ENCODE measurements around the gene PDE9A. TPM values are rescaled to one million over a fixed set of nuclear protein-coding genes. Genes with fewer than 3 reads are reported as not detected.

The PDE9A gene
- polyA plus RNA-seq, 1 experiment: 0.09 TPM

DNA sequence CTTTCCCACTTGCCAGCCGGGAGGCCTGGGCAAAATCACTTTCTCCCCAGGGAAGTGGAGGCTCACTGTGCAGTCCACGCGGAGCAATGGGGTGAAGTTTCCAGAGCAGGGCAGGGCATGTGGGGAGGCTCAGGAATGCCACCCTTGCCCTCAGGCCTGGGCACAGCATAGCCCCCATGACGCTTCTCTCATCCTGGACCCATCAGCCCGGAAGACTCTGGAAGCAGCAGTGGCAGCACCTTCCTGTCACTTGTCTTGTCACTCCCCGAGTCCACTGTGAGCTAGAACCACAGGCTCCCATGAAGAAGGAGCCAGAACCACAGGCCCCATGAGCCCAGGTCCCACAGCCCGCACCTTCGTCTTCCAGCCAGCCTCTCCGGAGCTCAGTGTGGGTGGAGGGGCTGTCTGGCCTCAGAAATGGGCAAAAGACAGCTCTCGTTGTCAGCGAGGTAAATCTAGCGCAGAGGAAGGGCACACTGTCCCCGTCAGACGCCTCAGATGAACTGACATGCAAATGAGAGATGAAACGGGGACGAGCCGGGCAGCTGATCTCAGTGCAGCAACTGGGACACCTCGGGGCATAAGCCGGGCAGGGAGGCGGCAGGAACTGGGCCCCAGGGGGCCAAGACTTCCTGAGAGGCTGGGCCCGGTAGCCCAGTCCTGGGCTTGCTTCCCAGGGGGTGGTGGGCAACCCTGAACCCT, 6.1 kb downstream of the PDE9A start:
- no peak overlapping the region for H3K4me3 ChIP-seq (ENCODE audit: low read depth, low read length)
- ChIA-PET CTCF (no interaction called here), POLR2A (no interaction called here)
- H3K27me3 ChIP-seq (ENCODE audit: control insufficient read depth, insufficient read depth, low read length): peaks cover 13% of the 10 kb centered on the region
- TF ChIP-seq CTCF (IDR thresholded peaks at IDR 0.05; ENCODE audit: insufficient read depth, low read depth, low read length): no peak
- DNase-seq (ENCODE audit: low read depth): no peak
- H3K36me3 ChIP-seq (ENCODE audit: control insufficient read depth, insufficient read depth, low read length): no peaks in the 10 kb centered on the region

DNA sequence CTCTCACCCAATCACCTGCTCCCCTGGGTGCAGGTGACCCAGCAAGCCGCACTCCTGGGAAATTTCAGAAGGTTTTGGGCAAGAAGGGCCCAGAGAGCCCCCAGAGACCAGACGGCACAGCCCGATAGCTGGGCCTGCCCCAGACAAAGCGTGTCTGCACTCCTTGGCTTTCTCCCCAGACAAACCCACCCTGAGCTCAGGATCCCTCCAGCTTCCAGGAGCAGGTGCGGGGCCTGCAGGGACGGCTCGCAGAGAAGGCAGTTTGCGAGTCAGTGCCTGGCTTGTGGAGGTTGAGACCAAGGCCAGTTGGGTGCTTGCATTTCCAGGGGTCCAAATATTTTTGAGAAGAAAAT, 6.7 kb downstream of the PDE9A start:
- no peak for TF ChIP-seq CTCF (IDR thresholded peaks at IDR 0.05; ENCODE audit: insufficient read depth, low read depth, low read length)
- Histone ChIP-seq H3K36me3 (ENCODE audit: control insufficient read depth, insufficient read depth, low read length) (no peaks in the 10 kb centered on the region), H3K4me3 (ENCODE audit: low read depth, low read length) (no peak overlapping the region), H3K27me3 (ENCODE audit: control insufficient read depth, insufficient read depth, low read length) (peaks cover 8% of the 10 kb centered on the region)
- ChIA-PET POLR2A (no interaction called here), CTCF (no interaction called here)
- DNase-seq (ENCODE audit: low read depth): no peak

GRCh38 chr21:42661688-42662429, 8.4 kb downstream of the PDE9A start:
- no peak for TF ChIP-seq CTCF (IDR thresholded peaks at IDR 0.05; ENCODE audit: insufficient read depth, low read depth, low read length)
- no peak overlapping the region for H3K4me3 ChIP-seq (ENCODE audit: low read depth, low read length)
- POLR2A ChIA-PET: no interaction called here
- H3K27me3 ChIP-seq (ENCODE audit: control insufficient read depth, insufficient read depth, low read length): peaks cover 2% of the 10 kb centered on the region; the same call in 1 of the 2 replicates
- no peaks in the 10 kb centered on the region for H3K36me3 ChIP-seq (ENCODE audit: control insufficient read depth, insufficient read depth, low read length)
- no peak for DNase-seq (ENCODE audit: low read depth)
- CTCF ChIA-PET: interaction anchor here (1.0 kb wide), 1 partner anchor 10 kb away, joined by 3 read pairs; no protein-coding TSS in a partner anchor

DNA sequence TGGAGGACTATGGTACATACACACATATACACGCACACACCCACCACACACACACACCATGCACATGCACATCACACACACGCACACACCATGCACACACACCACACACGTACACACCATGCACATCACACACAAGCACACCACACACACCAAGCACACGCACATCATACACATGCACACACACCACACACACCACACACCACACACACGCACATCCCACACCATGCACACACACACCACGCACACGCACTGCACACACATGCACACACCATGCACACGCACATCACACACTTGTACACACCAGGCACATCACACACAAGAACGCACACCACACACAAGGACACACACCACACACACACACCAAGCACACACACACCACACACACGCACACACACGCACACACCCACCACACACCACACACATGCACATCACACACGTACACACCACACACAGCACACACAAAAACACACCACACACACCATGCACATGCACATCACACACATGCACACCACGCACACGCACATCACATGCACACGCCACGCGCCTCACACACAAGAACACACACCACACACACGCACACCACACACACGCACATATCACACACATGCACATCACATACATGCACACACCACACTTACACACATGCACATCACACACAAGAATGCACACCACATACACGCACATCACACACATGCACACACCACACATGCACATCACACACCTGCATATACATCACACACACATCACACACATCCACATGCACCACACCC, 9.2 kb downstream of the PDE9A start:
- TF ChIP-seq CTCF (IDR thresholded peaks at IDR 0.05; ENCODE audit: insufficient read depth, low read depth, low read length): no peak
- CTCF ChIA-PET: interaction anchor here (1.0 kb wide), 1 partner anchor 10 kb away, joined by 3 read pairs; no protein-coding TSS in a partner anchor

GRCh38 chr21:42663200-42663750, 9.9 kb downstream of the PDE9A start:
- ChIA-PET CTCF (no interaction called here), POLR2A (no interaction called here)
- H3K27me3 ChIP-seq (ENCODE audit: control insufficient read depth, insufficient read depth, low read length): no peaks in the 10 kb centered on the region; the same call in 1 of the 2 replicates
- no peaks in the 10 kb centered on the region for H3K36me3 ChIP-seq (ENCODE audit: control insufficient read depth, insufficient read depth, low read length)
- H3K4me3 ChIP-seq (ENCODE audit: low read depth, low read length): no peak overlapping the region
- DNase-seq (ENCODE audit: low read depth): no peak
- TF ChIP-seq CTCF (IDR thresholded peaks at IDR 0.05; ENCODE audit: insufficient read depth, low read depth, low read length): no peak

More for the DNA sequence above, 9.2 kb downstream of the PDE9A start:
- no peak for DNase-seq (ENCODE audit: low read depth)
- POLR2A ChIA-PET: no interaction called here
- Histone ChIP-seq H3K36me3 (ENCODE audit: control insufficient read depth, insufficient read depth, low read length) (no peaks in the 10 kb centered on the region), H3K4me3 (ENCODE audit: low read depth, low read length) (no peak overlapping the region), H3K27me3 (ENCODE audit: control insufficient read depth, insufficient read depth, low read length) (no peaks in the 10 kb centered on the region; the same call in 1 of the 2 replicates)
